HFFc6 (cell line): ENCODE measurements around the gene KIAA1755. TPM values are rescaled to one million over a fixed set of nuclear protein-coding genes. Genes with fewer than 3 reads are reported as not detected.

Source experiments
- DNase-seq: peaks from one replicate; pipeline ENCODE4 v3.0.0-alpha.2; 2018
- H3K27ac Mint-ChIP-seq: 2 replicates; pipeline ENCODE4 v1.8.0; 2020; ENCODE audit warnings: mild to moderate bottlenecking, mixed read lengths
- H3K27me3 Mint-ChIP-seq: 2 replicates; pipeline ENCODE4 v1.8.0; 2021; ENCODE audit warnings: mild to moderate bottlenecking, moderate library complexity, mixed read lengths; ENCODE audit not compliant: insufficient read depth
- H3K36me3 Mint-ChIP-seq: 2 replicates; pipeline ENCODE4 v1.8.0; 2021; ENCODE audit warnings: low read depth, mixed read lengths
- H3K4me1 Mint-ChIP-seq: 2 replicates; pipeline ENCODE4 v1.8.0; 2020; ENCODE audit warnings: low read depth, mixed read lengths
- H3K4me3 Mint-ChIP-seq: 2 replicates; pipeline ENCODE4 v1.8.0; 2020; ENCODE audit warnings: mild to moderate bottlenecking, moderate library complexity, mixed read lengths
- H3K9me3 Mint-ChIP-seq: 2 replicates; pipeline ENCODE4 v1.8.0; 2020; ENCODE audit warnings: mild to moderate bottlenecking, mixed read lengths
- total RNA-seq, 6 experiments: library from RNA; stranded (reverse); fragmentation: NEBNext Ultra II Directional; extraction: Animal tissue kit (Norgen Biotek cat#: 25700); gene quantifications; 2 replicates in 1 of 6; 3 replicates in 5 of 6; pipeline ENCODE4 v1.2.3, GENCODE V29; 2021
- TF ChIP-seq, protein P1 (sequence below): fragments of 200-600 bp; sonication (generic); IDR thresholded peaks from 2 replicates; pipeline ENCODE4 v1.5.0; 2021; ENCODE audit warnings: antibody characterized with exemption, mild to moderate bottlenecking

KIAA1755 gene
- total RNA-seq, 6 experiments from 2014 or later, result 1.2 to 4.4 (median 2.2) TPM

DNA sequence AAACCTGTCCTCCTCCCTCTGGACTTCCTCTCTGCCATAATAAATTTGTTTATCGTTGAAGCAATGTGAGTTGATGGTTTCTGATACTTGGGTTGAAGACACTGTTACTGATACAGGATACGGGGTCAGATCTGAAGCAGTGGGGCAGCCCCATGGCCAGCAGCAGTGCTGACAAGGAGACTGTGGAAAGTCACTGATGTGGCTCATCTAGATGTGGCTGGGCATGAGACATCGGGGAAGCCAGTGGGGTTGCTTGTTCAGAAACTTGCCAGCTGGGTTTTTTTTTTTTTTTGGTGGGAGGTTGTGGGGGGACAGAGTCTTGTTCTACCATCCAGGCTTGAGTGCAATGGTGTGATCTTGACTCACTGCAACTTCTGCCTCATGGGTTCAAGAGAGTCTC lies 40.8 kb upstream of the KIAA1755 start:
- DNase-seq, result no peak
- peaks cover 20% of the 10 kb centered on the region for H3K27me3 Mint-ChIP-seq
- H3K4me3 Mint-ChIP-seq, result no peak overlapping the region
- no peaks in the 10 kb centered on the region for H3K9me3 Mint-ChIP-seq
- H3K36me3 Mint-ChIP-seq, result no peaks in the 10 kb centered on the region
- peaks cover 3% of the 10 kb centered on the region for H3K4me1 Mint-ChIP-seq
- H3K27ac Mint-ChIP-seq, result no peak overlapping the region
- TF ChIP-seq, protein P1, sequence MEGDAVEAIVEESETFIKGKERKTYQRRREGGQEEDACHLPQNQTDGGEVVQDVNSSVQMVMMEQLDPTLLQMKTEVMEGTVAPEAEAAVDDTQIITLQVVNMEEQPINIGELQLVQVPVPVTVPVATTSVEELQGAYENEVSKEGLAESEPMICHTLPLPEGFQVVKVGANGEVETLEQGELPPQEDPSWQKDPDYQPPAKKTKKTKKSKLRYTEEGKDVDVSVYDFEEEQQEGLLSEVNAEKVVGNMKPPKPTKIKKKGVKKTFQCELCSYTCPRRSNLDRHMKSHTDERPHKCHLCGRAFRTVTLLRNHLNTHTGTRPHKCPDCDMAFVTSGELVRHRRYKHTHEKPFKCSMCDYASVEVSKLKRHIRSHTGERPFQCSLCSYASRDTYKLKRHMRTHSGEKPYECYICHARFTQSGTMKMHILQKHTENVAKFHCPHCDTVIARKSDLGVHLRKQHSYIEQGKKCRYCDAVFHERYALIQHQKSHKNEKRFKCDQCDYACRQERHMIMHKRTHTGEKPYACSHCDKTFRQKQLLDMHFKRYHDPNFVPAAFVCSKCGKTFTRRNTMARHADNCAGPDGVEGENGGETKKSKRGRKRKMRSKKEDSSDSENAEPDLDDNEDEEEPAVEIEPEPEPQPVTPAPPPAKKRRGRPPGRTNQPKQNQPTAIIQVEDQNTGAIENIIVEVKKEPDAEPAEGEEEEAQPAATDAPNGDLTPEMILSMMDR, result no peak

DNA sequence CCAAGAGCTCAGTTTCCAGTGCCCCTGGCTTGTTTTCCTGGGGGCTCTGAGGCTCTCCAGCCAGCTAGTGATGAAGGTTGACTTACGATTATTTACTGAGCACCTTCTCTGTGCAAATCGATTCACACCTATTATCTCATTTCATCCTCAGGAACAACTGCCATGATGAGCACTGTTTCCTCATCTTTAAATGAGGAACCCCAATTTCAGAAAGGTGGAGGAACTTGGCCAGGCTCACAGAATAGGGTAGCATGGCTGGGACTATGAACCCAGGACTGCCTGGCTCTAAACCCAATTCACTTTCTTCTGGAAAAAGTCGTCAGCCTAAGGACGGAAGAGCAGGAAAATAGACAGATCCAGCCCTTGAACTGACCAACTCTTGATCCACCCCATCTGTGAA lies 39.9 kb upstream of the KIAA1755 start:
- H3K27ac Mint-ChIP-seq, result no peak overlapping the region
- peaks cover 20% of the 10 kb centered on the region for H3K27me3 Mint-ChIP-seq
- TF ChIP-seq, protein P1, result no peak
- H3K36me3 Mint-ChIP-seq, result no peaks in the 10 kb centered on the region
- no peak for DNase-seq
- H3K4me1 Mint-ChIP-seq, result no peaks in the 10 kb centered on the region
- H3K4me3 Mint-ChIP-seq, result no peak overlapping the region
- no peaks in the 10 kb centered on the region for H3K9me3 Mint-ChIP-seq

DNA sequence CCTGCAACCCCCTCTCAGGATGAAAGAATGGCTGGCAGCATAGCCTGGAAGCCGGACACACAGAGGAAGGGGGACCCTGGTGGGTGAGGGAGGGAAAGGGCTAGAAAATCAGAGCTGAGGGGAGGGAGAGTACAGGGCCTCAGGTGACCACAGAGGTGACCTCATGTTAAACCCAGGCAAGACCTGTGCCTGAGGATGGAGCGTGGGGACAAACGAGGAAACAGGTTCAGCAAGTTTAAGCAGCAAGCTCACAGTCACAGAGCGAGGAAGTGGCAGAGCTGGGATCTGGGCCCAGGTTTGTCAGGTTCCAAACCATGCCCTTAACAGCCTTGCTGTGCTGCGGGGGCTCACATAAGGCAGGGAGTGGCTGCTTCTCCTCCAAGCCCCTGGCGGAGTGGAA lies 39.4 kb upstream of the KIAA1755 start:
- Mint-ChIP-seq H3K4me3 (no peak overlapping the region), H3K9me3 (no peaks in the 10 kb centered on the region), H3K27ac (no peak overlapping the region), H3K36me3 (no peaks in the 10 kb centered on the region), H3K27me3 (peaks cover 19% of the 10 kb centered on the region), H3K4me1 (no peaks in the 10 kb centered on the region)
- TF ChIP-seq, protein P1, result no peak
- DNase-seq, result no peak

DNA sequence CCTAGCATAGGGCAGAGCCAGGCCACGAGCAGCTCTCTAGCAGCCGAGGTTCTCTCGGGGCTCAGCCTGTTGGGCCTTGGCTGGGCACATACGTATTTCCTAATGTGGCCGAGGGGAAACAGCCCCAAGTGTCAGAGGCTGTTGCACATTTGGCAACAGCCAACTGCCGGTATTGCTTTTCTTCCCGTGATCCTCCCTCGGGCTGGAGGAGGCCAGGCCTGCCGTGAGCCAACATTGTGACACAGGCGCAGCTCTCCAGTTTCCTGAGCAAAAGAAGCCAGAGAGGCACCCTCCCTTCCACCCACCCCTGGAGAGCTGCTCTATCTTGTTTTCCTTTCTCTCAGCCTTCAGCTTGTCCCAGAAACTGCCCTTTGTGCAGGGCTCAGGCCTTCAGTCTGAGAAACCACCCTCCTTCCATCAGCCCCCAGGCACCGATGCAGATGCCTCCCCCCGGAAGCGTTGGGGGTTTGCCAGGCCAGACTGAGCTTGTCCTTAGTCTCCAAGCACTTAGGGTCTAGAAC lies 38.3 kb upstream of the KIAA1755 start:
- Mint-ChIP-seq H3K9me3 (no peaks in the 10 kb centered on the region), H3K36me3 (no peaks in the 10 kb centered on the region), H3K27ac (peak overlapping the region; percentile 65), H3K4me1 (no peaks in the 10 kb centered on the region), H3K27me3 (peaks cover 16% of the 10 kb centered on the region), H3K4me3 (no peak overlapping the region)
- TF ChIP-seq, protein P1, result no peak
- no peak for DNase-seq

DNA sequence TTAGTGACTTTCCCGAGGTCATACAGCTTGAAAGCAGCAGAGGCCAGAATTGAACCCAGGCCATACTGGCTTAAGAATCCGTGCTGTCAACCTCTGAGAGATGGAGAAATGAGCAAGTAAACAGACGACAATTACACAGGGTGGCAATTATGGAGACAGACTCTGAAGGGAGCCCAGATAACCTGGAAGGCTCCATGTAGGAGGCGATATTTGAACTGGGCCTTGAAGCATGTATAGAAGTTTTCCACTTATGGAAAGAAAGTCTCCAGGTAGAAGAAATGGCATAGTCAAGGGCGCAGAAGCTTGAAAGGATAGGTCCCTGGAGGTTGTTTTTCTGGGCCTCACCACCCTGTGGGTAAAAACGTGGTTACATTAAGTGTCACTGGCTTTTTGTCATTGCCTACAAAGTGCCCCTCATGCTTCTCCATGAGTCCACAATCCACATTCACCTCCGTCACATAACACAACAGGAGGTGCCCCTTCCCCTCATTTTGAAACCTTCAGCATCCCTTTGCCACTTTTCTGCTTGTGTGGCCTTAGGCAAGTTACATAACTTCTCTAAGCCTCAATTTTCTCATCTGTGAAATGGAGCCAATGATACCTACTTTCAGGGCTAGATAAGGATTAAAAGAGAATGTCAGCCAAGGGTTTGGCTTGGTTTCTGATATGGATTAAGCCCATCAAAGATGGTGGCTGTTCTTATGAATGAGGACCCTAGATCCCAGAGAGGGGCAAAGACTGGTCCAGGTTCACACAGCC lies 37.6 kb upstream of the KIAA1755 start:
- TF ChIP-seq, protein P1, result no peak
- H3K27me3 Mint-ChIP-seq, result peaks cover 9% of the 10 kb centered on the region
- no peak overlapping the region for H3K4me3 Mint-ChIP-seq
- no peaks in the 10 kb centered on the region for H3K9me3 Mint-ChIP-seq
- H3K27ac Mint-ChIP-seq, result no peak overlapping the region
- H3K36me3 Mint-ChIP-seq, result no peaks in the 10 kb centered on the region
- DNase-seq, result no peak
- no peaks in the 10 kb centered on the region for H3K4me1 Mint-ChIP-seq
